ENCODE results near the gene STRADB.

DNA sequence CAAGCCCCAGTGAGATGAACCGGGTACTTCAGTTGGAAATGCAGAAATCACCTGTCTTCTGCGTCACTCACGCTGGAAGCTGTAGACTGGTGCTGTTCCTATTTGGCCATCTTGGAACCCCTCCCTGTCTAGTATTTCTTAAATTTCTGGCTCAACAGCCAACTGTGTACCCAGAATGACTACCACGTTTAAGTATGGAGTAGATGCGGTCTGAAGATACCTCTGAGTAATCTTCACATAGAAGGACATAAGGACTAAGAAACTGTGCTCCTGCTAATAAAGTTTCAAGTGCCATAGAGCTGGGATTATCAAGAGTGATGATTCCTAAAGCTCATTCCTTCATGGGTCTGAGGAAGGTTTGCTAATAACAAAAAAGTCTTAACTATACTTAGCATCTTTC lies 20.7 kb upstream of the STRADB start:
- TF ChIP-seq, protein P1, sequence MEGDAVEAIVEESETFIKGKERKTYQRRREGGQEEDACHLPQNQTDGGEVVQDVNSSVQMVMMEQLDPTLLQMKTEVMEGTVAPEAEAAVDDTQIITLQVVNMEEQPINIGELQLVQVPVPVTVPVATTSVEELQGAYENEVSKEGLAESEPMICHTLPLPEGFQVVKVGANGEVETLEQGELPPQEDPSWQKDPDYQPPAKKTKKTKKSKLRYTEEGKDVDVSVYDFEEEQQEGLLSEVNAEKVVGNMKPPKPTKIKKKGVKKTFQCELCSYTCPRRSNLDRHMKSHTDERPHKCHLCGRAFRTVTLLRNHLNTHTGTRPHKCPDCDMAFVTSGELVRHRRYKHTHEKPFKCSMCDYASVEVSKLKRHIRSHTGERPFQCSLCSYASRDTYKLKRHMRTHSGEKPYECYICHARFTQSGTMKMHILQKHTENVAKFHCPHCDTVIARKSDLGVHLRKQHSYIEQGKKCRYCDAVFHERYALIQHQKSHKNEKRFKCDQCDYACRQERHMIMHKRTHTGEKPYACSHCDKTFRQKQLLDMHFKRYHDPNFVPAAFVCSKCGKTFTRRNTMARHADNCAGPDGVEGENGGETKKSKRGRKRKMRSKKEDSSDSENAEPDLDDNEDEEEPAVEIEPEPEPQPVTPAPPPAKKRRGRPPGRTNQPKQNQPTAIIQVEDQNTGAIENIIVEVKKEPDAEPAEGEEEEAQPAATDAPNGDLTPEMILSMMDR (IDR thresholded peaks at IDR 0.05 in 4 of 5, conservative IDR thresholded peaks at IDR 0.05 in 1 of 5), result no peak
- TF ChIP-seq POLR2A (IDR thresholded peaks at IDR 0.05), result no peak

Data from gastrocnemius medialis (tissue), 4 donors.